Aorta (tissue), 5 donors: ENCODE data around the gene CCDC63. TPM values are rescaled to one million over a fixed set of nuclear protein-coding genes. Genes with fewer than 3 reads are reported as not detected.
"Not testable (repeated sequence)": the region's sequence is repeated elsewhere in the genome, so short reads cannot be mapped to it uniquely, and the experiment has no call there.

Experiments used
- ATAC-seq: fragments of 200-7000 bp; cut with Tn5 transposase; one replicate; pipeline ENCODE4 v1.9.1; 2022; ENCODE audit warnings: moderate library complexity; ENCODE audit not compliant: low FRiP score
- DNase-seq, 2 donors: peaks; one replicate each; pipeline ENCODE4 v3.0.0-alpha.2; 2020
- H3K27ac ChIP-seq, 2 donors: one replicate each; pipeline ENCODE4 v1.5.1; 2013; ENCODE audit warnings: low read length in 2 of 2, mild to moderate bottlenecking in 2 of 2, moderate library complexity in 2 of 2, control low read depth in 1 of 2, inconsistent platforms in 1 of 2, low read depth in 1 of 2
- H3K27me3 ChIP-seq, 2 donors: one replicate each; pipeline ENCODE4 v1.6.1; 2013; ENCODE audit warnings: control low read depth in 1 of 2, low read length in 1 of 2, mild to moderate bottlenecking in 1 of 2, moderate library complexity in 1 of 2; ENCODE audit not compliant: insufficient read depth in 2 of 2, control insufficient read depth in 1 of 2
- H3K36me3 ChIP-seq, 2 donors: one replicate each; pipeline ENCODE4 v1.6.1; 2013; ENCODE audit warnings: control low read depth in 1 of 2, low read length in 1 of 2, mild to moderate bottlenecking in 1 of 2; ENCODE audit not compliant: insufficient read depth in 2 of 2, control insufficient read depth in 1 of 2
- H3K4me1 ChIP-seq, 2 donors: one replicate each; pipeline ENCODE4 v1.6.1; 2013; ENCODE audit warnings: low read length in 2 of 2, control low read depth in 1 of 2, mild to moderate bottlenecking in 1 of 2, moderate library complexity in 1 of 2; ENCODE audit not compliant: insufficient read depth in 2 of 2, control insufficient read depth in 1 of 2
- H3K4me3 ChIP-seq, 2 donors: one replicate each; pipeline ENCODE4 v1.5.1; 2013; ENCODE audit warnings: low read length in 2 of 2, control low read depth in 1 of 2, mild to moderate bottlenecking in 1 of 2
- H3K9me3 ChIP-seq: one replicate; pipeline ENCODE4 v1.6.1; 2013; ENCODE audit warnings: mild to moderate bottlenecking, low read length; ENCODE audit not compliant: control insufficient read depth
- WGBS, 2 donors: extraction: QIAGEN DNeasy Blood & Tissue Kit; methylation state at CpG; one replicate each; pipeline ENCODE4 v1.1.7; 2013; 5-methylcytosine and 5-hydroxymethylcytosine counted together
- intact Hi-C, 2 donors: fragments of 100-400 bp; cut with DNase I; formaldehyde crosslinking; loops; one replicate each; pipeline versions ENCODE4 v1.14.2 to v1.15.0; 2022
- polyA plus RNA-seq, 2 donors: library from polyadenylated mRNA; stranded (reverse); fragments of 200-250 nt; gene quantifications; one replicate each; pipeline ENCODE4 v1.2.3, GENCODE V29; 2013
- total RNA-seq, 2 donors: library from RNA; stranded (reverse); fragmentation: NEBNext Ultra II Directional; extraction: Animal tissue kit (Norgen Biotek cat#: 25700); gene quantifications; one replicate each; pipeline ENCODE4 v1.2.1, GENCODE V29; 2021
- donor health status: healthy with polysubstance abuse.
- donor health status: Bipolar disorder and iron deficiency.
- donor health status: DM: no; HTN: no; CAD: no.
- donor health status: DM: no; HTN: no; CAD: no.
- donor health status: DM: yes; HTN: yes; CAD: no.

The CCDC63 gene
- total and polyA plus RNA-seq, 4 donors: not detected

GRCh38 chr12:110849221-110849620, 2.4 kb downstream of the CCDC63 start:
- intact Hi-C loops: loop anchor here in 1 of 2 donors (10.0 kb wide), 1 partner anchor 104 kb away; the partner anchor contains the start of gene PPP1CC
- H3K27me3 ChIP-seq: no peaks in the 10 kb centered on the region
- no peak overlapping the region for H3K27ac ChIP-seq
- no peaks in the 10 kb centered on the region for H3K9me3 ChIP-seq
- no peak for DNase-seq
- WGBS, 2 donors: 83 to 87% methylated on average over 4 of the region's 4 CpGs
- H3K36me3 ChIP-seq: no peaks in the 10 kb centered on the region
- no peak overlapping the region for H3K4me3 ChIP-seq
- no peaks in the 10 kb centered on the region for H3K4me1 ChIP-seq
- no peak for ATAC-seq

GRCh38 chr12:110849748-110850403, 3.1 kb downstream of the CCDC63 start:
- H3K4me1 ChIP-seq: no peaks in the 10 kb centered on the region
- no peaks in the 10 kb centered on the region for H3K27me3 ChIP-seq
- no peaks in the 10 kb centered on the region for H3K9me3 ChIP-seq
- no peak for ATAC-seq
- no peaks in the 10 kb centered on the region for H3K36me3 ChIP-seq
- no peak for DNase-seq
- no peak overlapping the region for H3K27ac ChIP-seq
- intact Hi-C loops: loop anchor here in 1 of 2 donors (10.0 kb wide), 1 partner anchor 105 kb away; the partner anchor contains the start of gene PPP1CC
- H3K4me3 ChIP-seq: no peak overlapping the region
- 90 to 94% methylated on average over 5 of the region's 5 CpGs for WGBS, 2 donors

- ATAC-seq: no peak
- Histone ChIP-seq H3K27ac (no peak overlapping the region), H3K27me3 (no peaks in the 10 kb centered on the region), H3K9me3 (no peaks in the 10 kb centered on the region), H3K4me3 (no peak overlapping the region), H3K36me3 (no peaks in the 10 kb centered on the region), H3K4me1 (no peaks in the 10 kb centered on the region)
- no peak for DNase-seq
- WGBS, 2 donors: 72 to 76% methylated on average over 5 of the region's 5 CpGs
- intact Hi-C loops: no loop called here
These were observed 4.0 kb downstream of the CCDC63 start for GRCh38 chr12:110850762-110851161.

DNA sequence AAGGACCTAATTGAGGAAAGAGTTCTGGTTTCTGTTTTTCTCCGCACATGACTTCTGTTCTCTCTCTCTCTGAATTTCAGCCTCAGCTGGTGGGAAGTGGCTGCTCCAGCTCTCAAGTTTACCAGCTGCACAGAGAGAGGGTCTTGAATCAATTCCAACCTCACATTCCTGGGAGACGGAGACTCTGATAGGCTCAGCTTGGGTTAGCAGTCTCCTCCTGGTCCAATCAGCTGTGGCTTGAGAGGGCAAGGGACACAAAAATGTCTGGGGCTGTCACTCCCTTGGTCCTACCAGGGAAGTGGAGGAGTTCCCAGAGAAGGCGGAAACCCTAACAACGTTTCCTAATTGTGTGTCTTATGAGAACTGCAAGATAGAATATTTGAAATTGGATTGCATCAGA, 7.0 kb downstream of the CCDC63 start:
- no peak for DNase-seq
- H3K9me3 ChIP-seq: no peaks in the 10 kb centered on the region
- no peak overlapping the region for H3K27ac ChIP-seq
- H3K4me3 ChIP-seq: no peak overlapping the region
- no peak for ATAC-seq
- no peaks in the 10 kb centered on the region for H3K4me1 ChIP-seq
- WGBS, 2 donors: 47 to 48% methylated on average over 4 of the region's 4 CpGs
- no peaks in the 10 kb centered on the region for H3K27me3 ChIP-seq
- no peaks in the 10 kb centered on the region for H3K36me3 ChIP-seq
- intact Hi-C loops: no loop called here

DNA sequence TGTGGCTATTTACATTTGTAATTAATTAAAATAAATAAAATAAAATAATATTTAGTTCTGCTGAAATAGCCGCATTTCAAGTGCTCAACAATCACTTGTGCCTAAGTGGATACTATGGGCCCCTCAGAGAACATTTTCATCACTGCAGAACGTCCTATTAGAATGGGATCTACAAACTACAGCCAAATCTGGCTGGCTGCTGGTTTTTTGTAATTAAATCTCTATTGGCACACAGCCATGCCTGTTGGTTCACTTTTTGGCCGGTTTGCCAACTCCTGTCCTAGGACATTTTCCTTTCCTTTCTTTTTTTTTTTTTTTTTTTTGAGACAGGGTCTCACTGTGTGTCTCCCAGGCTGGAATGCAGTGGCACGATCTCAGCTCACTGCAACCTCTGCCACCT, 9.8 kb downstream of the CCDC63 start:
- 80 to 82% methylated on average over 4 of the region's 4 CpGs for WGBS, 2 donors
- H3K4me1 ChIP-seq: no peaks in the 10 kb centered on the region
- H3K27me3 ChIP-seq: no peaks in the 10 kb centered on the region
- no peak overlapping the region for H3K27ac ChIP-seq
- DNase-seq (no peak), ATAC-seq (no peak)
- H3K36me3 ChIP-seq: no peaks in the 10 kb centered on the region
- intact Hi-C loops: no loop called here
- no peaks in the 10 kb centered on the region for H3K9me3 ChIP-seq
- no peak overlapping the region for H3K4me3 ChIP-seq

- H3K27me3 ChIP-seq: no peaks in the 10 kb centered on the region
- no peak overlapping the region for H3K4me3 ChIP-seq
- 82 to 85% methylated on average over 5 of the region's 5 CpGs for WGBS, 2 donors
- no peaks in the 10 kb centered on the region for H3K4me1 ChIP-seq
- no peak for ATAC-seq
- no peak overlapping the region for H3K27ac ChIP-seq
- intact Hi-C loops: no loop called here
- DNase-seq: no peak
- H3K36me3 ChIP-seq: no peaks in the 10 kb centered on the region
- H3K9me3 ChIP-seq: no peaks in the 10 kb centered on the region
These were observed 10.7 kb downstream of the CCDC63 start for GRCh38 chr12:110857528-110857927.

- H3K27ac ChIP-seq, intact Hi-C loops, H3K4me3 ChIP-seq, DNase-seq, H3K36me3 ChIP-seq, H3K27me3 ChIP-seq, H3K9me3 ChIP-seq, H3K4me1 ChIP-seq, ATAC-seq: not testable (repeated sequence)
- WGBS, 2 donors: 91% methylated on average over 4 of the region's 4 CpGs
These were observed 11.2 kb downstream of the CCDC63 start for GRCh38 chr12:110857954-110858353.

- no peak overlapping the region for H3K27ac ChIP-seq
- H3K4me3 ChIP-seq: no peak overlapping the region
- ATAC-seq: no peak
- intact Hi-C loops: no loop called here
- H3K27me3 ChIP-seq: no peaks in the 10 kb centered on the region
- H3K9me3 ChIP-seq: no peaks in the 10 kb centered on the region
- no peaks in the 10 kb centered on the region for H3K36me3 ChIP-seq
- WGBS, 2 donors: 76 to 78% methylated on average over 8 of the region's 8 CpGs
- no peak for DNase-seq
- no peaks in the 10 kb centered on the region for H3K4me1 ChIP-seq
These were observed 12.1 kb downstream of the CCDC63 start for GRCh38 chr12:110858848-110859247.

GRCh38 chr12:110860833-110861296, 14.1 kb downstream of the CCDC63 start:
- 62 to 68% methylated on average over 8 of the region's 8 CpGs for WGBS, 2 donors
- intact Hi-C loops: no loop called here
- H3K27ac ChIP-seq: no peak overlapping the region
- no peak overlapping the region for H3K4me3 ChIP-seq
- no peaks in the 10 kb centered on the region for H3K36me3 ChIP-seq
- ATAC-seq: no peak
- no peaks in the 10 kb centered on the region for H3K9me3 ChIP-seq
- no peak for DNase-seq
- no peaks in the 10 kb centered on the region for H3K4me1 ChIP-seq
- no peaks in the 10 kb centered on the region for H3K27me3 ChIP-seq
